RWPE2 (cell line): Measurements from ENCODE around the gene PRR5L.

Experiments
- ATAC-seq: fragments of 200-7000 bp; cut with Tn5 transposase; 3 replicates; pipeline ENCODE4 v1.9.1; 2021; ENCODE audit warnings: low read depth
- DNase-seq: peaks from one replicate; pipeline ENCODE4 v3.0.0-alpha.2; 2020; ENCODE audit warnings: low spot score
- H3K27ac ChIP-seq: fragments of 450-650 bp; 2 replicates; pipeline ENCODE4 v1.5.1; 2017; ENCODE audit warnings: mild to moderate bottlenecking; ENCODE audit not compliant: poor library complexity, severe bottlenecking
- H3K27me3 ChIP-seq: fragments of 250-450 bp; sonication (Bioruptor Pico); 2 replicates; pipeline ENCODE4 v1.5.1; 2021; ENCODE audit warnings: mild to moderate bottlenecking, moderate library complexity; ENCODE audit not compliant: insufficient read depth, poor library complexity, severe bottlenecking
- H3K36me3 ChIP-seq: fragments of 250-450 bp; sonication (Bioruptor Pico); 2 replicates; pipeline ENCODE4 v1.5.1; 2020; ENCODE audit warnings: low read depth, mild to moderate bottlenecking, moderate library complexity
- H3K4me1 ChIP-seq: fragments of 250-450 bp; sonication (Bioruptor Pico); 2 replicates; pipeline ENCODE4 v1.5.1; 2021; ENCODE audit warnings: mild to moderate bottlenecking, moderate library complexity; ENCODE audit not compliant: insufficient read depth, poor library complexity, severe bottlenecking
- H3K4me3 ChIP-seq: fragments of 250-450 bp; sonication (Bioruptor Pico); 2 replicates; pipeline ENCODE4 v1.5.1; 2021; ENCODE audit warnings: mild to moderate bottlenecking, moderate library complexity; ENCODE audit not compliant: severe bottlenecking
- H3K9me3 ChIP-seq: fragments of 250-450 bp; sonication (Bioruptor Pico); 2 replicates; pipeline ENCODE4 v1.5.1; 2021; ENCODE audit warnings: mild to moderate bottlenecking, moderate library complexity; ENCODE audit not compliant: severe bottlenecking
- CTCF ChIP-seq: fragments of 450-650 bp; IDR thresholded peaks from one replicate; pipeline ENCODE4 v1.5.1; 2017; ENCODE audit warnings: mild to moderate bottlenecking, moderate library complexity; ENCODE audit not compliant: poor library complexity, severe bottlenecking

Gene PRR5L

DNA sequence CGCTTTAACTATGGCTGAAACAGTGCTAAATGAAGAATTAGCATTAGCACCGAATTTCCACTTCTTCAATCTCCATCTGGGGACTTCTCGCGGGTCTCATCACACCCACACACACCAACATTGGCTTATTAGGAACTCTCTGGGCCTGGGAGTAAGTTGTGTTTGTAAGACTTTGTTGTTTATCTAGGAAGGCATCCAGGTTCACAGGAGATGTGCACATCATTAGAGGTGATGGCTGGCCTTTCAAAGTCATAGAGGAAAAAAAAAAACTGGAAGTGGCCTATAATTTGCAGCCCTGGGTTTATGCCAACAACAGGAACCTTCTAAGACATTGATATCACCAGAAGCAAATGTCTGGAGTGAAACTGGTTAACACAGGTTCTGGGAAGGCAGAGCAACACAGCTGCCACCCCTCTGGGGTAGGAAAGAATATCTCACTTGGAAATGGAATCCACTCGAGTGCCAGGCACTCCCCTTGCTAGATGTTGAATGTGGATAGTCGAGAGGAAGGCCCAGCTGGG lies 129.5 kb downstream of the PRR5L start:
- no peak overlapping the region for H3K4me3 ChIP-seq
- DNase-seq (no peak), ATAC-seq (no peak)
- H3K27me3 ChIP-seq = no peaks in the 10 kb centered on the region
- no peaks in the 10 kb centered on the region for H3K9me3 ChIP-seq
- TF ChIP-seq CTCF = no peak
- no peak overlapping the region for H3K27ac ChIP-seq
- H3K4me1 ChIP-seq = peaks cover 12% of the 10 kb centered on the region
- H3K36me3 ChIP-seq = peaks cover 47% of the 10 kb centered on the region

- Histone ChIP-seq H3K4me3 (no peak overlapping the region), H3K9me3 (no peaks in the 10 kb centered on the region), H3K36me3 (peaks cover 47% of the 10 kb centered on the region), H3K4me1 (peaks cover 11% of the 10 kb centered on the region), H3K27me3 (no peaks in the 10 kb centered on the region), H3K27ac (no peak overlapping the region)
- TF ChIP-seq CTCF = no peak
- ATAC-seq (no peak), DNase-seq (no peak)
These were observed 130.2 kb downstream of the PRR5L start for GRCh38 chr11:36426226-36426848.

GRCh38 chr11:36427079-36427478 lies 131.0 kb downstream of the PRR5L start:
- TF ChIP-seq CTCF = no peak
- ATAC-seq (no peak), DNase-seq (no peak)
- H3K9me3 ChIP-seq = no peaks in the 10 kb centered on the region
- H3K4me1 ChIP-seq = peaks cover 10% of the 10 kb centered on the region
- no peak overlapping the region for H3K4me3 ChIP-seq
- peaks cover 40% of the 10 kb centered on the region for H3K36me3 ChIP-seq
- no peak overlapping the region for H3K27ac ChIP-seq
- H3K27me3 ChIP-seq = no peaks in the 10 kb centered on the region

DNA sequence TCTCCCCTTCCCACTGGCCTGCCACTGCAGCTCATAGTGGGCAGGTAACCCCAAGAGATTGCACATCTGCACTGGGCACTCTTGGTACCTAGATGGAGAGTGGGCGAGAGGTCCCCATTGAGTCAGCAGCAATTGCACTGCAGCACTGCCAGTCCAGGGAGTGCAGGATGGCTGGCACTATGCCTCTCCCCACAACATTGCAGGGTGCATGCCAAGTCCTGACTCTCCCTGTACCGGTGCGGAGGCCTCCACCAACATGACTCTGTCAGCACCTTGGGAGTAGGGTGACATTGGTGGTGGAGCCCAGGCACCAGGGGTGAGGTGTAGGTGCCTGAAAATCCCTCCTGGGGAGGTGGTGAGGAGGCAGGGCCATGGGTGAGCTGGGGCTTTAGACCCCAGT lies 131.8 kb downstream of the PRR5L start:
- no peak for ATAC-seq

More for the DNA sequence above, 131.8 kb downstream of the PRR5L start:
- H3K9me3 ChIP-seq = no peaks in the 10 kb centered on the region
- no peak overlapping the region for H3K4me3 ChIP-seq
- peaks cover 40% of the 10 kb centered on the region for H3K36me3 ChIP-seq
- peaks cover 17% of the 10 kb centered on the region for H3K4me1 ChIP-seq
- H3K27ac ChIP-seq = no peak overlapping the region
- no peaks in the 10 kb centered on the region for H3K27me3 ChIP-seq
- TF ChIP-seq CTCF = no peak
- no peak for DNase-seq
